Measurements from ENCODE around the gene S1PR3.

DNA sequence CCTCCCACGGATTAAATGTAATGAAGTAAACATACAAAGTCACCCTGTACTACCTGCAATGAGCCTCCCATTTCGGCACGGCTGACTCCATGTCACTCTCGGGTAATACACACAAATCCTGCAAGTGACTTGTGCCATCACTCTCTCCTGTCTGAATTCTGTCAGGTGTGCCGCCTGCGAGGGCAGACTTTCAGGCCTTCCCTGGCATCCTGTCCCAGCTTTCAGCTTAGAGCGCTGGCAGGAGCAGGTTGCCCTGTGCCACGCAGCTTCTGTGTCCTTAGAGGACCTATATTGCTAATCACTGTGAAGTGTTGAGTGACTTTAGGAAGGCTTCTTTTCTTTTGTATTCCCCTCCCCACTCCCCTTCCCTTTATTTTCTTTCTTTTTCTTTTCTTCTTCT lies 25.8 kb upstream of the S1PR3 start:
- TF ChIP-seq, protein P1, sequence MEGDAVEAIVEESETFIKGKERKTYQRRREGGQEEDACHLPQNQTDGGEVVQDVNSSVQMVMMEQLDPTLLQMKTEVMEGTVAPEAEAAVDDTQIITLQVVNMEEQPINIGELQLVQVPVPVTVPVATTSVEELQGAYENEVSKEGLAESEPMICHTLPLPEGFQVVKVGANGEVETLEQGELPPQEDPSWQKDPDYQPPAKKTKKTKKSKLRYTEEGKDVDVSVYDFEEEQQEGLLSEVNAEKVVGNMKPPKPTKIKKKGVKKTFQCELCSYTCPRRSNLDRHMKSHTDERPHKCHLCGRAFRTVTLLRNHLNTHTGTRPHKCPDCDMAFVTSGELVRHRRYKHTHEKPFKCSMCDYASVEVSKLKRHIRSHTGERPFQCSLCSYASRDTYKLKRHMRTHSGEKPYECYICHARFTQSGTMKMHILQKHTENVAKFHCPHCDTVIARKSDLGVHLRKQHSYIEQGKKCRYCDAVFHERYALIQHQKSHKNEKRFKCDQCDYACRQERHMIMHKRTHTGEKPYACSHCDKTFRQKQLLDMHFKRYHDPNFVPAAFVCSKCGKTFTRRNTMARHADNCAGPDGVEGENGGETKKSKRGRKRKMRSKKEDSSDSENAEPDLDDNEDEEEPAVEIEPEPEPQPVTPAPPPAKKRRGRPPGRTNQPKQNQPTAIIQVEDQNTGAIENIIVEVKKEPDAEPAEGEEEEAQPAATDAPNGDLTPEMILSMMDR (conservative IDR thresholded peaks at IDR 0.05; ENCODE audit: low read length), result no peak
- no peak for TF ChIP-seq EZH2phosphoT487 (IDR thresholded peaks at IDR 0.05; ENCODE audit: borderline replicate concordance, low read depth, low read length)

All from OCI-LY7 (cell line).